ENCODE results near the gene GMCL1.

GRCh38 chr2:69810550-69810949 lies 18.9 kb upstream of the GMCL1 start:
- TF ChIP-seq SUZ12 (IDR thresholded peaks at IDR 0.05; ENCODE audit: extremely low read depth, insufficient read depth, insufficient read length) (no peak), YY1 (IDR thresholded peaks at IDR 0.05; ENCODE audit: insufficient read depth, insufficient read length) (no peak)

Data from NT2/D1 (cell line).